Transverse colon (tissue), 4 donors: Measurements from ENCODE around the gene VEPH1. TPM values are rescaled to one million over a fixed set of nuclear protein-coding genes. Genes with fewer than 3 reads are reported as not detected.

Experiments used
- DNase-seq: peaks from one replicate; pipeline ENCODE4 v3.0.0-alpha.2; 2019
- H3K27ac ChIP-seq, 4 donors: fragments of 200-600 bp; sonication (generic); 2 replicates each; pipeline ENCODE4 v1.5.1; 2016 to 2018; ENCODE audit warnings: inconsistent platforms in 4 of 4
- H3K27me3 ChIP-seq: fragments of 200-600 bp; sonication (generic); 2 replicates; pipeline ENCODE4 v1.5.1; 2017; ENCODE audit warnings: inconsistent platforms
- H3K36me3 ChIP-seq, 4 donors: fragments of 200-600 bp; sonication (generic); 2 replicates each; pipeline ENCODE4 v1.5.1; 2017 to 2019; ENCODE audit warnings: inconsistent platforms in 4 of 4
- H3K4me1 ChIP-seq, 4 donors: fragments of 200-600 bp; sonication (generic); 2 replicates each; pipeline ENCODE4 v1.5.1; 2017 to 2020; ENCODE audit warnings: inconsistent platforms in 4 of 4
- H3K4me3 ChIP-seq, 4 donors: fragments of 200-600 bp; sonication (generic); 1 replicate in 1 of 4; 2 replicates in 3 of 4; pipeline versions ENCODE4 v1.5.1 to v1.6.1; 2017 to 2019; ENCODE audit warnings: inconsistent platforms in 4 of 4
- H3K9me3 ChIP-seq, 2 donors: fragments of 200-600 bp; sonication (generic); 2 replicates each; pipeline ENCODE4 v1.5.1; 2017 to 2019; ENCODE audit warnings: inconsistent platforms in 2 of 2
- EP300 ChIP-seq: sonication (generic); formaldehyde crosslinking; IDR thresholded peaks from one replicate; pipeline ENCODE4 v1.6.1; 2017; ENCODE audit warnings: antibody characterized with exemption, low read depth
- POLR2A ChIP-seq: fragments of 450-650 bp; IDR thresholded peaks from one replicate; pipeline ENCODE4 v1.6.1; 2016; ENCODE audit warnings: antibody characterized with exemption, mild to moderate bottlenecking, moderate library complexity
- POLR2AphosphoS5 ChIP-seq, 3 donors: sonication (generic); formaldehyde crosslinking; IDR thresholded peaks; one replicate each; pipeline ENCODE4 v1.6.1; 2016; ENCODE audit warnings: antibody characterized with exemption in 3 of 3
- WGBS, 2 donors: methylation state at CpG; one replicate each; pipeline ENCODE4 v1.1.5; 2018; ENCODE audit warnings: low coverage in 1 of 2; 5-methylcytosine and 5-hydroxymethylcytosine counted together
- in situ Hi-C, 4 donors: fragments of 200-750 bp; cut with MboI; loops; one replicate each; pipeline versions ENCODE4 v1.15.0 to v1.15.1; 2017; ENCODE audit warnings: low sequenced_read_pairs in 3 of 4, low pct_ligation_motif_present in 1 of 4, low pct_unique_long_range_greater_than_20kb in 1 of 4
- intact Hi-C: fragments of 100-400 bp; cut with DNase I; formaldehyde crosslinking; loops from one replicate; pipeline ENCODE4 v1.15.1; 2023; ENCODE audit warnings: low total_unique reads
- total RNA-seq, 4 donors: library from RNA; depleted of rRNA; stranded (reverse); fragments of >200 nt; gene quantifications; one replicate each; pipeline ENCODE4 v1.1.0, GENCODE V29; 2016
- TF ChIP-seq, protein P1 (sequence below), 5 experiments: fragments of 200-600 bp in 3 of 5; fragments of 450-650 bp in 2 of 5; sonication (generic) in 3 of 5; IDR thresholded peaks; 1 replicate in 2 of 5; 2 replicates in 3 of 5; pipeline ENCODE4 v1.5.1; 2016 to 2017; ENCODE audit warnings: antibody characterized with exemption in 5 of 5, inconsistent platforms in 3 of 5, mild to moderate bottlenecking in 2 of 5, moderate library complexity in 1 of 5

Gene VEPH1
- total RNA-seq, 4 donors from 2014 or later, result 0.20 to 4.1 (median 0.90) TPM

DNA sequence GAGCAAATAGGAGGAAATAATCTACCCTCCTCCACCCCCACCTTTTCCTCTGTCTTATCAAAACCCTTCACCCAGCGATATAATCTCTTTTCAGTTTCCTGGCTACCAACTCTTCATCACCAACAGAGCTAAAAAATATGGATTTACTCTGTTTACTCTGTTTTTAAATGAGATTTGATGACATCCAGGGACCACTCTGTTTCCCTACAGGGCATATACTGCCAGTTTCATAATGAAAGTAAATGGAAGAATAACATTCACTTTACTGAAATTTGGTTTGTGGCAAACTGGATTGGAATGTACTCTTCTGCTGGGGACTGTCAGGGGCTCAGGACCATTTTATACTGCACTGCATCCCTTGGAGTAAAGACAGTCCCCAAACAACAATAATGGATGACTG lies 146.7 kb downstream of the VEPH1 start:
- WGBS, 2 donors, result 52 to 53% methylated on average over 1 of the region's 1 CpG
- Histone ChIP-seq H3K36me3 (no peaks in the 10 kb centered on the region), H3K4me1 (no peaks in the 10 kb centered on the region), H3K27me3 (no peaks in the 10 kb centered on the region), H3K4me3 (no peak overlapping the region), H3K9me3 (no peaks in the 10 kb centered on the region), H3K27ac (no peak overlapping the region)
- TF ChIP-seq, protein P1, sequence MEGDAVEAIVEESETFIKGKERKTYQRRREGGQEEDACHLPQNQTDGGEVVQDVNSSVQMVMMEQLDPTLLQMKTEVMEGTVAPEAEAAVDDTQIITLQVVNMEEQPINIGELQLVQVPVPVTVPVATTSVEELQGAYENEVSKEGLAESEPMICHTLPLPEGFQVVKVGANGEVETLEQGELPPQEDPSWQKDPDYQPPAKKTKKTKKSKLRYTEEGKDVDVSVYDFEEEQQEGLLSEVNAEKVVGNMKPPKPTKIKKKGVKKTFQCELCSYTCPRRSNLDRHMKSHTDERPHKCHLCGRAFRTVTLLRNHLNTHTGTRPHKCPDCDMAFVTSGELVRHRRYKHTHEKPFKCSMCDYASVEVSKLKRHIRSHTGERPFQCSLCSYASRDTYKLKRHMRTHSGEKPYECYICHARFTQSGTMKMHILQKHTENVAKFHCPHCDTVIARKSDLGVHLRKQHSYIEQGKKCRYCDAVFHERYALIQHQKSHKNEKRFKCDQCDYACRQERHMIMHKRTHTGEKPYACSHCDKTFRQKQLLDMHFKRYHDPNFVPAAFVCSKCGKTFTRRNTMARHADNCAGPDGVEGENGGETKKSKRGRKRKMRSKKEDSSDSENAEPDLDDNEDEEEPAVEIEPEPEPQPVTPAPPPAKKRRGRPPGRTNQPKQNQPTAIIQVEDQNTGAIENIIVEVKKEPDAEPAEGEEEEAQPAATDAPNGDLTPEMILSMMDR (IDR thresholded peaks at IDR 0.05), result no peak
- TF ChIP-seq POLR2AphosphoS5 (IDR thresholded peaks at IDR 0.05) (no peak), EP300 (no peak), POLR2A (no peak)
- in situ Hi-C loops (no loop called here), intact Hi-C loops (no loop called here)
- no peak for DNase-seq

DNA sequence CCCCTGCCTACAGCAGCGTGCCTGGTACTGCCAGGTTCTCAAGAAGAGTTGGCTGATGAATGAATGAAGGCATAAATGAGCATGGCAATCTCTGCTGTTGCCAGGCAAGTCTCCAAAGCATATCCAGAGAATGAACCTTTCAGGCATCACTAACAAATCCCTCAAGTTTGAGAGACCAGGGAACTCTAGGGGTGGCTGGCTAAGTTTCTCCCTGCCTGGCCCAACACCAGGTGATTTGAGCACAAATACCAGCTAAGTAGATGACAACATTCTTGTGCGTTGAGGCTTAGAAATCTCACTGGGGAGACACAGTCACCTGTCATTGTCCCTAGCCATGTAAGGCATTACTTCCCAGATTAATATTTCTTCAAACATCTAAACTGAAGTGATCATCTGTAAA lies 147.9 kb downstream of the VEPH1 start:
- intact Hi-C loops, result no loop called here
- H3K4me1 ChIP-seq, result no peaks in the 10 kb centered on the region
- WGBS, 2 donors, result 78 to 100% methylated on average over 1 to 2 of the region's 2 CpGs

DNA sequence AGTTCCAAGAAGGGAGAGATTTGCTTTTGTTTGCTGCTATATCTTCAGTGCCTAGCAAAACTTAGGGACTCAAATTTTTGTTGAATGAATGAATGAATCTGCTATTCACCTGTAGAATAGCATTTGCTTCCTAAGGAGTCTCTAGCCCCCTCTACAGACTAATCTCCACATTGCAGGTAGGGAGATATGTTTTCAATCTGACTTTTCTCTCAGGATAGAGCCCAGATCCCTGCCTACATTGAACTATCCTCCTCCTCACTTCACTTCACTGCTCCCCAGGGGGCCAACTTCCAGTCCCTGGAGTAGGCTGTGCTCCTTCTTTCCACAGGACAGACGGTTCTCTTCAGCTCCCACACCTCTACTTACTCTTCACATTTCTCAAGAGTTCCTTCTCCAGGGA lies 148.5 kb downstream of the VEPH1 start:
- no peaks in the 10 kb centered on the region for H3K9me3 ChIP-seq
- no peaks in the 10 kb centered on the region for H3K27me3 ChIP-seq
- no peak overlapping the region for H3K4me3 ChIP-seq
- H3K4me1 ChIP-seq, result no peaks in the 10 kb centered on the region
- intact Hi-C loops, result no loop called here
- in situ Hi-C loops, result no loop called here
- no peak for DNase-seq
- TF ChIP-seq POLR2A (no peak), POLR2AphosphoS5 (IDR thresholded peaks at IDR 0.05) (no peak), EP300 (no peak)
- TF ChIP-seq, protein P1 (IDR thresholded peaks at IDR 0.05), result peak in 1 of 5 experiments; percentile 12
- 33 to 43% methylated on average over 1 of the region's 1 CpG for WGBS, 2 donors
- no peak overlapping the region for H3K27ac ChIP-seq
- H3K36me3 ChIP-seq, result no peaks in the 10 kb centered on the region

More for the DNA sequence above, 147.9 kb downstream of the VEPH1 start:
- no peak for DNase-seq
- no peak overlapping the region for H3K27ac ChIP-seq
- in situ Hi-C loops, result no loop called here
- H3K9me3 ChIP-seq, result no peaks in the 10 kb centered on the region
- no peak overlapping the region for H3K4me3 ChIP-seq
- no peaks in the 10 kb centered on the region for H3K27me3 ChIP-seq
- TF ChIP-seq POLR2A, result no peak
- no peaks in the 10 kb centered on the region for H3K36me3 ChIP-seq

DNA sequence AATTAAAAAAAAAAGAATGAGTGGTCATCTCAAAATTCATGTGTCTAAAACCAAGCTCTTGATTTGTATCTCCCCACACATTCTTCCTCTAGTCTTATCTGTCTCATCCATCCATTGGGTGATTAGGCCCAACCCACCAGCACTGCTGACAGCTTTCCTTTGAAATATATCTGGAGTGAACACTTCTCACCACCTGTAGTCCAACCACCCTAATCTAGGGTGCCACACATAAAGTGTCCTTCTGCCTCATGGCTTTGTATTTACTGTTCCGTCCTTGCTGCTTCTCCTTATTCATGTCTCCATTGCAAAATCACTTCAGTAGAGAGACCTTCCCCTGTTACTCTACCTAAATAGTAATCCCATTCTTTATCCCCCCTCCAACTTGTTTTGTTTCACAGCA lies 149.0 kb downstream of the VEPH1 start:
- TF ChIP-seq POLR2AphosphoS5 (IDR thresholded peaks at IDR 0.05) (no peak), POLR2A (no peak), EP300 (no peak)
- TF ChIP-seq, protein P1 (IDR thresholded peaks at IDR 0.05), result no peak
- Histone ChIP-seq H3K27ac (no peak overlapping the region), H3K4me3 (no peak overlapping the region), H3K27me3 (no peaks in the 10 kb centered on the region), H3K36me3 (no peaks in the 10 kb centered on the region), H3K4me1 (no peaks in the 10 kb centered on the region), H3K9me3 (no peaks in the 10 kb centered on the region)
- WGBS, 2 donors, result 83 to 90% methylated on average over 1 of the region's 1 CpG
- intact Hi-C loops (no loop called here), in situ Hi-C loops (no loop called here)
- no peak for DNase-seq

DNA sequence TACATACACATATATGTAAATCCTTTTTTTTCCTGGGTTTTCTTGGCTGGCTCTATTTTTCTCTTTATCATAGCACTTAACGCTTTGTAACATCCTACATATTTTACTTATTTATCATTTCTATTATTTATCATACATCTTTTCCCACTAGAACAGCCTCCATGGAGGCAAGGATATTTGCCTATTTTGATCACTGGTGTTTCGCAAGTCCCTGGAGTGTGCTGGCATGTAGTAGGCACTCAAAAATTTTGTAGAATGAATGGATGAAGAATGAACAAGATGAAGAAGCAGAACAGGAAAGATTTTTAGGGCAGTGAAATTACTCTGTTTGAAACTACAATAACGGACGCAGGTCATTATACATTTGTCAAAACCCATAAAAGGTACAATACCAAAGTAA lies 149.6 kb downstream of the VEPH1 start:
- DNase-seq, result no peak
- in situ Hi-C loops, result no loop called here

More for the DNA sequence above, 149.6 kb downstream of the VEPH1 start:
- Histone ChIP-seq H3K27me3 (no peaks in the 10 kb centered on the region), H3K27ac (no peak overlapping the region), H3K36me3 (no peaks in the 10 kb centered on the region), H3K9me3 (no peaks in the 10 kb centered on the region), H3K4me3 (no peak overlapping the region), H3K4me1 (no peaks in the 10 kb centered on the region)
- TF ChIP-seq POLR2A (no peak), EP300 (no peak), POLR2AphosphoS5 (IDR thresholded peaks at IDR 0.05) (no peak)
- TF ChIP-seq, protein P1 (IDR thresholded peaks at IDR 0.05), result no peak
- intact Hi-C loops, result no loop called here
- WGBS, 2 donors, result 79 to 93% methylated on average over 4 of the region's 4 CpGs
